Smooth muscle cell (in vitro differentiated cells): ENCODE data around the gene CFTR. TPM values are rescaled to one million over a fixed set of nuclear protein-coding genes. Genes with fewer than 3 reads are reported as not detected.

Experiments
- DNase-seq: peaks from one replicate; lab custom pipeline; 2025; ENCODE audit not compliant: unreplicated experiment; lab: John Stamatoyannopoulos, UW
- H2AFZ ChIP-seq: fragments of 200-600 bp; sonication (generic); 2 replicates; pipeline ENCODE4 v1.6.0; 2016; ENCODE audit warnings: antibody characterized with exemption, low read depth, mild to moderate bottlenecking
- H3F3A ChIP-seq: fragments of 200-600 bp; sonication (generic); 2 replicates; pipeline ENCODE4 v1.6.0; 2017; ENCODE audit warnings: antibody characterized with exemption, low read depth
- H3K27ac ChIP-seq: fragments of 200-600 bp; sonication (generic); 2 replicates; pipeline ENCODE4 v1.5.1; 2016; ENCODE audit warnings: low read depth, mild to moderate bottlenecking
- H3K27me3 ChIP-seq: fragments of 200-600 bp; sonication (generic); 2 replicates; pipeline ENCODE4 v1.6.1; 2016; ENCODE audit warnings: low read depth, mild to moderate bottlenecking
- H3K36me3 ChIP-seq: fragments of 200-600 bp; sonication (generic); 2 replicates; pipeline ENCODE4 v1.5.1; 2016; ENCODE audit warnings: low read depth
- H3K4me1 ChIP-seq: fragments of 200-600 bp; sonication (generic); 2 replicates; pipeline ENCODE4 v1.5.1; 2016; ENCODE audit warnings: low read depth
- H3K4me2 ChIP-seq: fragments of 200-600 bp; sonication (generic); 2 replicates; pipeline ENCODE4 v1.6.0; 2016; ENCODE audit warnings: mild to moderate bottlenecking
- H3K4me3 ChIP-seq: fragments of 200-600 bp; sonication (generic); 2 replicates; pipeline ENCODE4 v1.5.1; 2016; ENCODE audit warnings: mild to moderate bottlenecking
- H3K79me2 ChIP-seq: fragments of 200-600 bp; sonication (generic); 2 replicates; pipeline ENCODE4 v1.6.0; 2016; ENCODE audit warnings: low read depth, mild to moderate bottlenecking
- H3K9ac ChIP-seq: fragments of 200-600 bp; sonication (generic); 2 replicates; pipeline ENCODE4 v1.6.0; 2016; ENCODE audit warnings: low read depth
- H3K9me3 ChIP-seq: fragments of 200-600 bp; sonication (generic); replicated peaks from 2 replicates; pipeline ENCODE4 v1.5.1; 2016; ENCODE audit warnings: low read depth
- H4K20me1 ChIP-seq: fragments of 200-600 bp; sonication (generic); 2 replicates; pipeline ENCODE4 v1.6.0; 2016; ENCODE audit warnings: low read depth
- CTCF ChIP-seq: fragments of 200-600 bp; sonication (generic); IDR thresholded peaks from 2 replicates; pipeline ENCODE4 v1.5.1; 2017; ENCODE audit warnings: borderline replicate concordance, mild to moderate bottlenecking, antibody characterized with exemption; ENCODE audit not compliant: insufficient read depth, poor library complexity, severe bottlenecking
- WGBS: methylation state at CpG from one replicate; pipeline ENCODE4 v1.1.7; 2016; ENCODE audit warnings: low lambda C conversion rate; 5-methylcytosine and 5-hydroxymethylcytosine counted together
- polyA plus RNA-seq: library from polyadenylated mRNA; unstranded; fragments of >200 nt; fragmentation: Nextera tagmentation; extraction: Ambion mirVana; gene quantifications from 2 replicates; pipeline ENCODE4 v1.2.1, GENCODE V29; 2016
- small RNA-seq: library from RNA; depleted of rRNA; stranded (forward); fragments of <200 nt; gene quantifications from one replicate; pipeline ENCODE3, GENCODE V24; 2014
- total RNA-seq: library from RNA; depleted of rRNA; stranded (reverse); fragments of >200 nt; gene quantifications from 2 replicates; pipeline ENCODE4 v1.2.3, GENCODE V29; 2014

Gene CFTR
- total and polyA plus RNA-seq, 2 experiments from 2014 or later, result 0.53 to 1.6 TPM

DNA sequence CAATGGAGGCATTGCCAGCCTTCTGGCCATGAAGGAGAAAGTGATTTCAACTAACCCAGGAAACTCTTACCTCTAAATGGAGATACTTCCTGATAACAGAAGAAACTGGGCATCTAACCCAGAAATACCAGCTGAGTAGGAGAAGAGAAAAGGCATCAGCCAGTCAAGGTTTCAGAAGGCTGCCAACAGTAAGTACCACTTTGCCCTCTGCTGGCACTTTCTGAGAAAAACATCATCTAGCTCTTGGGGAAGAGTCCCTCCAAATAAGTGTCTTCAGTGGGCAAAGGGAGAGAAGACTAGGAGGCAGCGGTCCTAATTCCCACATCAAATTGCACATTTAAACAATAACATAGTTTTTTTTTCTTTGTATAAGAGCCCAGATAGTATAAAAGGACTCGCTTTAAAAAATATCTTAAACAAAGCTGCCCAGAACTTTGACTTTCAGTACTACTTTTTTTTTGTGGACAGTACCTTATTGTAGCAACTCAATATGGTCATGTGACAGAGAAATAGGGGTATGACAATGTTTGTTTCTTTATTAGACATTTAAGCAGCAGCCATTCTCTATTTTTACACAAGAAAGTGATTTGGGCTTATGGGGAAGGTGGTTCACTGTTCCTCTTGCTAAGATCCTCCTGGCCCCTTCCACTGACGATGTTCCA is 236.1 kb downstream of the CFTR start:
- Histone ChIP-seq H3K9me3 (no peaks in the 10 kb centered on the region), H3K36me3 (no peaks in the 10 kb centered on the region), H3K9ac (no peak overlapping the region), H3K79me2 (no peaks in the 10 kb centered on the region), H3K27ac (no peak overlapping the region), H3F3A (no peaks in the 10 kb centered on the region), H4K20me1 (no peaks in the 10 kb centered on the region), H3K27me3 (no peaks in the 10 kb centered on the region), H3K4me1 (no peaks in the 10 kb centered on the region), H3K4me2 (no peak overlapping the region), H3K4me3 (no peak overlapping the region), H2AFZ (no peak overlapping the region)
- TF ChIP-seq CTCF, result peak; percentile 53
- WGBS, result 70% methylated on average over 3 of the region's 3 CpGs
- no peak for DNase-seq

- no peaks in the 10 kb centered on the region for H3K9me3 ChIP-seq
- no peaks in the 10 kb centered on the region for H3K36me3 ChIP-seq
- H3K4me1 ChIP-seq, result no peaks in the 10 kb centered on the region
- H3F3A ChIP-seq, result no peaks in the 10 kb centered on the region
- H3K79me2 ChIP-seq, result no peaks in the 10 kb centered on the region
- H3K9ac ChIP-seq, result no peak overlapping the region
- DNase-seq, result no peak
- WGBS, result 72% methylated on average over 5 of the region's 5 CpGs
- H2AFZ ChIP-seq, result no peak overlapping the region
- H4K20me1 ChIP-seq, result no peaks in the 10 kb centered on the region
- no peak for TF ChIP-seq CTCF
- H3K27ac ChIP-seq, result no peak overlapping the region
- no peaks in the 10 kb centered on the region for H3K27me3 ChIP-seq
- no peak overlapping the region for H3K4me2 ChIP-seq
- no peak overlapping the region for H3K4me3 ChIP-seq
Measured at GRCh38 chr7:117716707-117717299, 237.0 kb downstream of the CFTR start.

- no peaks in the 10 kb centered on the region for H3K79me2 ChIP-seq
- no peak overlapping the region for H3K4me2 ChIP-seq
- H3K27me3 ChIP-seq, result no peaks in the 10 kb centered on the region
- H3F3A ChIP-seq, result no peaks in the 10 kb centered on the region
- no peak overlapping the region for H2AFZ ChIP-seq
- WGBS, result 99% methylated on average over 2 of the region's 2 CpGs
- no peak overlapping the region for H3K9ac ChIP-seq
- H3K9me3 ChIP-seq, result no peaks in the 10 kb centered on the region
- no peak overlapping the region for H3K4me3 ChIP-seq
- peak overlapping the region; percentile 3 for H3K27ac ChIP-seq
- no peaks in the 10 kb centered on the region for H4K20me1 ChIP-seq
- no peak for TF ChIP-seq CTCF
- DNase-seq, result no peak
- no peaks in the 10 kb centered on the region for H3K4me1 ChIP-seq
- H3K36me3 ChIP-seq, result no peaks in the 10 kb centered on the region
Measured at GRCh38 chr7:117717357-117717756, 237.5 kb downstream of the CFTR start.

Small RNA genes lying within 50 kb of the gene (small RNA-seq; reads per million reads assigned to genes)
- gene AC000111.1, result not detected
- gene AC000111.2, result not detected

Other genes starting within 250 kb of the CFTR start
- 98.9 and 106 TPM in 2 replicates for gene WNT2, start 157.0 kb upstream of the CFTR start, total RNA-seq
- 116 and 182 TPM in 2 replicates for gene WNT2, start 157.0 kb upstream of the CFTR start, polyA plus RNA-seq
- not detected in 2 replicates for gene ASZ1, start 52.5 kb upstream of the CFTR start, total RNA-seq
- not detected in 2 replicates for gene ASZ1, start 52.5 kb upstream of the CFTR start, polyA plus RNA-seq